SK-N-SH (cell line): Measurements from ENCODE around the gene SYNM.

ENCODE experiments used
- CHD2 ChIP-seq: fragments of 150-350 bp; IDR thresholded peaks from 2 replicates; pipeline ENCODE4 v1.6.1; 2018; ENCODE audit warnings: low read length; ENCODE audit not compliant: partially characterized antibody
- EP300 ChIP-seq, 2 experiments: IDR thresholded peaks; 2 replicates each; pipeline versions ENCODE4 v1.4.0 to v1.6.1; 2012; ENCODE audit warnings: borderline replicate concordance in 1 of 2, low read depth in 1 of 2, low read length in 1 of 2
- EZH2phosphoT487 ChIP-seq: fragments of 200-600 bp; sonication (generic); IDR thresholded peaks from 2 replicates; pipeline ENCODE4 v1.6.1; 2017; ENCODE audit warnings: low read depth, mixed run types, mild to moderate bottlenecking, antibody characterized with exemption, moderate library complexity, borderline replicate concordance
- POLR2AphosphoS5 ChIP-seq: IDR thresholded peaks from 2 replicates; pipeline ENCODE4 v1.6.1; 2012; ENCODE audit warnings: low read depth, low read length
- SMC3 ChIP-seq: IDR thresholded peaks from 2 replicates; pipeline ENCODE4 v1.6.1; 2012; ENCODE audit warnings: low read depth, low read length, improper control_type of control experiment
- TCF12 ChIP-seq: IDR thresholded peaks from 2 replicates; pipeline ENCODE4 v1.4.0; 2012
- TF ChIP-seq, protein P1 (sequence below): fragments of 200-600 bp; sonication (generic); IDR thresholded peaks from 2 replicates; pipeline ENCODE4 v1.6.1; 2017; ENCODE audit warnings: antibody characterized with exemption, mild to moderate bottlenecking, moderate library complexity
- TF ChIP-seq, protein P2 (sequence below): fragments of 150-350 bp; IDR thresholded peaks from 2 replicates; pipeline ENCODE4 v1.6.1; 2017; ENCODE audit warnings: antibody characterized with exemption, low read length, low read depth, borderline replicate concordance

- TF ChIP-seq, protein P1, sequence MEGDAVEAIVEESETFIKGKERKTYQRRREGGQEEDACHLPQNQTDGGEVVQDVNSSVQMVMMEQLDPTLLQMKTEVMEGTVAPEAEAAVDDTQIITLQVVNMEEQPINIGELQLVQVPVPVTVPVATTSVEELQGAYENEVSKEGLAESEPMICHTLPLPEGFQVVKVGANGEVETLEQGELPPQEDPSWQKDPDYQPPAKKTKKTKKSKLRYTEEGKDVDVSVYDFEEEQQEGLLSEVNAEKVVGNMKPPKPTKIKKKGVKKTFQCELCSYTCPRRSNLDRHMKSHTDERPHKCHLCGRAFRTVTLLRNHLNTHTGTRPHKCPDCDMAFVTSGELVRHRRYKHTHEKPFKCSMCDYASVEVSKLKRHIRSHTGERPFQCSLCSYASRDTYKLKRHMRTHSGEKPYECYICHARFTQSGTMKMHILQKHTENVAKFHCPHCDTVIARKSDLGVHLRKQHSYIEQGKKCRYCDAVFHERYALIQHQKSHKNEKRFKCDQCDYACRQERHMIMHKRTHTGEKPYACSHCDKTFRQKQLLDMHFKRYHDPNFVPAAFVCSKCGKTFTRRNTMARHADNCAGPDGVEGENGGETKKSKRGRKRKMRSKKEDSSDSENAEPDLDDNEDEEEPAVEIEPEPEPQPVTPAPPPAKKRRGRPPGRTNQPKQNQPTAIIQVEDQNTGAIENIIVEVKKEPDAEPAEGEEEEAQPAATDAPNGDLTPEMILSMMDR = no peak
- no peak for TF ChIP-seq POLR2AphosphoS5
- no peak for TF ChIP-seq TCF12
- TF ChIP-seq EZH2phosphoT487 = no peak
- no peak for TF ChIP-seq CHD2
- TF ChIP-seq, protein P2, sequence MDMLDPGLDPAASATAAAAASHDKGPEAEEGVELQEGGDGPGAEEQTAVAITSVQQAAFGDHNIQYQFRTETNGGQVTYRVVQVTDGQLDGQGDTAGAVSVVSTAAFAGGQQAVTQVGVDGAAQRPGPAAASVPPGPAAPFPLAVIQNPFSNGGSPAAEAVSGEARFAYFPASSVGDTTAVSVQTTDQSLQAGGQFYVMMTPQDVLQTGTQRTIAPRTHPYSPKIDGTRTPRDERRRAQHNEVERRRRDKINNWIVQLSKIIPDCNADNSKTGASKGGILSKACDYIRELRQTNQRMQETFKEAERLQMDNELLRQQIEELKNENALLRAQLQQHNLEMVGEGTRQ = no peak
- TF ChIP-seq EP300 (IDR thresholded peaks at IDR 0.05; ENCODE audit: borderline replicate concordance in 1 of 2, low read depth in 1 of 2, low read length in 1 of 2) = no peak
- no peak for TF ChIP-seq SMC3
Measured at GRCh38 chr15:99121207-99121606, 16.3 kb downstream of the SYNM start.
